NB4 (cell line): ENCODE results near the gene CAMP.
"Not testable (repeated sequence)": the region's sequence is repeated elsewhere in the genome, so short reads cannot be mapped to it uniquely, and the experiment has no call there.

Experiments
- CTCF ChIP-seq: IDR thresholded peaks from one replicate; pipeline ENCODE4 v1.5.1; 2012; ENCODE audit warnings: low read depth, low read length
- MAX ChIP-seq: IDR thresholded peaks from 2 replicates; pipeline ENCODE4 v1.6.1; 2011; ENCODE audit warnings: low read depth, low read length
- MYC ChIP-seq: IDR thresholded peaks from 2 replicates; pipeline ENCODE4 v1.6.1; 2011; ENCODE audit warnings: low read depth, low read length
- POLR2A ChIP-seq: IDR thresholded peaks from 2 replicates; pipeline ENCODE4 v1.6.1; 2011; ENCODE audit warnings: mild to moderate bottlenecking; ENCODE audit not compliant: insufficient read length; ENCODE audit errors: extremely low read depth

- not testable (repeated sequence) for TF ChIP-seq CTCF, MAX, POLR2A, MYC
Observed at GRCh38 chr3:48210534-48210933, 12.8 kb upstream of the CAMP start.
